Activated CD4-positive, alpha-beta T cell treated with anti-CD3 and anti-CD28 coated beads, Interleukin-2, amount 50 U/mL, for 4 hours (primary cell): ENCODE results near the gene BPHL.
"Not testable (repeated sequence)": the region's sequence is repeated elsewhere in the genome, so short reads cannot be mapped to it uniquely, and the experiment has no call there.

ENCODE experiments used
- DNase-seq, 2 experiments: peaks; one replicate each; pipeline ENCODE4 v3.0.0-alpha.2; 2020

Gene BPHL

DNA sequence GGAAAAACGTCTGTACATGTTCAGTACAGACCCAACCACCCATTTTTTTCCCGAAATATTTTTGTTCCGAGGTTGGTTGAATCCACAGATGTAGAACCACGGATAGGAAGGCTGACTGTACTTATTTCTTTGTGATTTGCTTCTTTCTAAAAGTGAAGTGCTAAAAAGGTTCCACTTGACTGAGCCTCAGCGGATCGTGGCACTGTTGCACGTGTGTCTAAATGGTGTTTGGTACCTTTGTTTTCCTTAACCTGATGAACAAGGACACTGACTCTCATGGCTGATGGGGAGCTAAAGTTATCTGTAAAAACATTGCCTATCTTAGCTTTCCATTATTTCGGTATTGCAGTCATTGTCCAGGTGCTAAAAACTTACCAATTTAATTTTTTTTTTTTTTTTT is 6.2 kb downstream of the BPHL start:
- no peak for DNase-seq

- DNase-seq, result no peak
Observed at GRCh38 chr6:3125815-3126214, 7.3 kb downstream of the BPHL start.

DNA sequence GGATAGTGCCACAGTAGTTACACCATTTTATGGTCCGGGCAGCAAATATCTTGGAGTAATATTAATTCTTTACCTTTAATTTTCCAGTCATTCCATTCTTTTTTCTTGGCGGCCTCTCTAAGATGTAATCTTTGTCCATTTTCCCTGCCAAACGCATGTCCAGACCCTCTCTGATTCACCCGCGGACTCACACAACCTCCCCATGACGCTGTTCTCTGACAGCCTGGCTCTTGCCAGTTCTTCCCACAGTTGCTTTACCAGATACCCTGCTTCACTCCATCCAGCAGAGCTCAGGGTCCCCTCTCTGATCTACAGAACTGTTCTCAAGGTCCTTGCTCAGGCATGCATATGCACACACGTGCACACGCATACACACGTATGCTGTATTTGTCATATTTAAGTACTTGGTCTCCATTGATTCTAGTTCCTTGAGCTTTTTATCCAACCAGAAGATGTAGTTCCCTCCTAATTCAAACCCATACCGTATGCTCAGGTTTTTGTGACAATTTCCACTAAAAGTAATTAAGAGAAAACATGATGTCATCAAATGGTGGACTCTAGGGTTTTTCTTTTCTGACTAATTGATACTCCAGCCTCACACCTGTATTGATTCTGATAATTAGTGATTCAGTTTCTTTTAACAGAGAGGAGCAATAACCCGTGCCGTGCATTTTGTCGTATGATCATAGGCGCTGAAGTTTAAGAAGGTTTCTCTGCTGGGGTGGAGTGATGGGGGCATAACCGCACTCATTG is 10.0 kb downstream of the BPHL start:
- no peak for DNase-seq

DNA sequence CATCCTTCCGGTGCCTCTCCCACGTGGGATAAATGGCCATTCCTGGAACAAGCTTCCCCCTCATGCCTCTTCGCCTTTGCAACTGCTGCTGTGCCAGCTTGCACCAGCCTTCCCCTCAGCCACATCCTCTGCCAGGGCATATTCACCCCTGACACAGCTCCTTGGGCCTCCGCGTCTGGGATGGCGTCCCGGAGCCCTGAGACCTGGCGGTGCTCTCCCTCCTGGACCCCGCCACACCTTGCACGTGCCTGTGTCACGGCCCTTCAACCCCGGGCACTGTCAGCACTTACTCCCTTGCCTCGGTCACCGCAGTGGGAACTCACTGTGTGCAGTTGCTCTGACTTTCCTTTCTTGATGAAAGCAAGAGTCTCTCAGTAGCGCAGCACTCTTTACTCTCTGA is 13.2 kb downstream of the BPHL start:
- no peak for DNase-seq

- no peak for DNase-seq
Observed at GRCh38 chr6:3133515-3133914, 15.0 kb downstream of the BPHL start.

DNA sequence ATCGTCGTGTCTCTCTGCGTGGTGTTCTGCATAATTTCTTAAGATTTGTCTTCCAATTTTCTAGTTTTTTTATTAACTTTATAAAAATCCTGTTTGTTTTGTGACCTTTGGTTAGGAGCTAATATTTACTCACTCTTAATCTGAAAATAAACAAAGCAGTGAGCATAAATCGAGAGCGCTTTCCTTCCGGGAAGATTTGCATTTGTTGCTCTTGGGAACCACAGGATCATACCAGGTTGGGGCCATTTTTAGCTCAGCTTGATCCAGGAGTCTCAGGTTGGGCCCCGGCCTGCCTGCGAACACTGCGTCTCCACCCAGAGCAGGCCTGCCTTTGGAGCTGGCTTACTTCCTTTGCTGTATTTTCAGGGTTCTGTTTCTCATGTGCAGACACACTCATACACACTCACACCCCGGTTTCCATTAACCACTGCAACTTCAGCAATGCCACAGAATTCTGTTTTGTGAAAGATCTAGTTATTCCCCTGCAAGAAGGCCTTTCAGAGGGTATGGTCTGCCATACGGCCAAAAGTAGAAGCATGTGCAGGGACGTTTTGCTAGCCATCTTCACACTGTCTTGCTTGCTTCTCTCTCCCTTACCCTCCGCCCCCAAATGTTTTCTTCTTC is 17.3 kb downstream of the BPHL start:
- DNase-seq, result no peak

DNA sequence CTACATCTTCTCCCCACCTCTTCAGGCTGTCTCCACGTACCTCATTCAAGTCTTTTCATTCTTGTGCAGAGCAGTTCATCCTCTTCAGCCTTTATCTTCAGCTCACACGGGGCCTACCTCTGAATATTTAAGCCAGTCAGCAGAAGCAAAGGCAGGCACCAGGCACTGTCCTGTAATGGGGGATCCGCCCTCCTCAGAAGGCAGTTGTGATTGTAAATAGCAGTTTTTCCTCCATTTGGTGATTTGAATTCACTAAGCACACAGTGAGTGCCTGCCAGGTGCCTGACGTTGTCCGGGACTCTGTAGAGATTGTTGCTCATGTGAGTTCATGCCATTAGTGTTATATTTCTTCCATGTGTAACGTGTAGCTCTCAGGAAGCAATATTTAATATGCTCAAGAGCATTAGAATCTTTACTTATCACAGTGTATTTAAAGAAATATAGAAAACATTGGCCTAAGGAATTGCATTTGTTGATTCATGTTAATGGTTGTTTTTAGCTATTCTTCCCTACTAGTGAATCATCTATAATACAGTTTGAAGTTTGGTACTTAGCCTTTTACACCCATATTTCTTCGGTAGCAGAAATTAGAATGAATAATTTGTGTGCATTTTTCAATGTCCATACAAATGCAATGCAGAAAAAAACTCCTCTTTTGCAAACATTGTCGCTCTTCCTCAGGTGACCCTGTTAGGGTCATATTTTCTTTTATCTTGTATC is 17.9 kb downstream of the BPHL start:
- DNase-seq, result no peak

DNA sequence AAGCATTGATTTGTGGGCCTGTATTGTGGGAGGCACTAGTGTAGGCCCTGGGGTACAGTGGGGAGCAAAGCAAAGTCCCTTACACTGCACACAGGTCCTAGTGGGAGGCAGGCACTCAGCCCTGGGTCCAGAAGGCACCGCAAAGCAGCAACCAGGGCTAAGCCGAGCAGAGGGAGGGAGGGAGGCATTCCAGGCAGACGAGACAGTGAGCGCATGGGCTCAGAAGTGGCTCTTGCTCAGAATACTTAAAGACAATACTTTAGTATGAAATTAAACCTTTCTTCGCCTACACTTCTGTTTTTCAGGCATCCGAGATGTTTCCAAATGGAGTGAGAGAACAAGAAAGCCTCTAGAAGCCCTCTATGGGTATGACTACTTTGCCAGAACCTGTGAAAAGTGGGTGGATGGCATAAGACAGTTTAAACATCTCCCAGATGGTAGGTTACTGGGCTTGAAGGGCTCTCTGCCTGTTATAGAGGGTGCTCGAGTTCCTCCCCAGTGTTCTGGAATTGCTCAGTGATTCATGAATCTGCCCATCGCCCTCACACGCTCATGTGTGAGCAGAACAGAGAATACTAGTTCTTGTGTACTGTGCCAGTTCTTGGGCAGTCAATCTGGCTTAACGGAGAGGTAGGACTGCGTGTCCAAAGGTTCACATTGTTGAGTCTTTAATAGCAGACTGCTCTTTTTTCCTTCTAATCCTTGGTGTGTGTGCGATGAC is 18.7 kb downstream of the BPHL start:
- DNase-seq, result no peak

GRCh38 chr6:3137873-3138272 is 19.4 kb downstream of the BPHL start:
- not testable (repeated sequence) for DNase-seq

GRCh38 chr6:3138341-3138740 is 19.8 kb downstream of the BPHL start:
- DNase-seq, result no peak

DNA sequence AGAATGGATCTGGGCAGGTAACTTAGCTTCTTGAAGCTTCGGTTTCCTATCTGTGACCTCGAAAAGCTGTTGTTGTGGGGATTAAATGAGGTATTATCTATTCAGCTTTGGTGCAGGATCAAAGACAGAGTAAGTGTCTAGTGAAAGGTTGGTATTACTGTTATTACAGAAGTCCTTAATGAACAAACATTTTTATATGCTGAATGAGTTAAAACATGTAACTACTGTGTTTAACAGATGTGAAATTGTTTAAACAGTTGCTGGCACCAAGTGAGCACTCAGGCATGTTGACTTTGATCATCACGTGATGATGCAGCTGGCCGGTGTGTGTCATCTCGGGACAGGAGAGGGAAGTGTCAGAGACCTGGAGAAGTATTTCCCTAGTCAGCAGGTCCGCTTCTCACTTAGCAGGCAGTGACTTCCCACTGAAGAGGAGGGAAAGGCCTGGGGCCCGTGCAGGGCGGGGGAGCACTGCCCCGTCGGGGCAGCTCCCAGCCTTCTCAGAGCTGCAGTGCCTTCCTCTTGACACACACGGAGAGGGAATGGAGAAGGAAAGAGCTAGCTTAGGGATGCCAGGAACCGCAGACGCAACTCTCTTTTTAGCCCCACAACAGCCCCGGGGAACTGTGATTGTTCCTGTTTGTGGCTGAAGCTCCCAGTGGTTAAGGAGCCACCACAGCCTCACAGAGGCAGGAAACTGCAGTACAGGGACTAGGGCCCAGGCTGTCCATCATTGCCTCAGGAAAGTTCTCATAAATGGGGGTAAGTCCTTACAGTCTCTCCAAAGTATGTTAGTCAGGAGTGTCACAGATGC is 20.8 kb downstream of the BPHL start:
- DNase-seq, result no peak

DNA sequence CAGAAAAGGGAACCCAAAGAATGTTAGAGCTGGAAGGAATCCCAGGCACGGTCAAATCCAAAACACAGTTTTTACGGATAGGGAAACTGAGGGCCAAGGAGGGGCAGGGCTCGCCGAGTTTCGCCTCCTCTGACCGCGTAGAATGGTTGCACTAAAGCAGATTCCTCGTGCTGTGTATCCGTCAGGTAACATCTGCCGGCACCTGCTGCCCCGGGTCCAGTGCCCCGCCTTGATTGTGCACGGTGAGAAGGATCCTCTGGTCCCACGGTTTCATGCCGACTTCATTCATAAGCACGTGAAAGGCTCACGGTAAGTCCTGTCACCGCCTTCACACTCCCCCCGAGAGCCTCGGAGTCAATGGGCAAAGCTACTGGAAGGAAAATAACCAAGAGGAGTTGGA is 21.7 kb downstream of the BPHL start:
- DNase-seq, result no peak

DNA sequence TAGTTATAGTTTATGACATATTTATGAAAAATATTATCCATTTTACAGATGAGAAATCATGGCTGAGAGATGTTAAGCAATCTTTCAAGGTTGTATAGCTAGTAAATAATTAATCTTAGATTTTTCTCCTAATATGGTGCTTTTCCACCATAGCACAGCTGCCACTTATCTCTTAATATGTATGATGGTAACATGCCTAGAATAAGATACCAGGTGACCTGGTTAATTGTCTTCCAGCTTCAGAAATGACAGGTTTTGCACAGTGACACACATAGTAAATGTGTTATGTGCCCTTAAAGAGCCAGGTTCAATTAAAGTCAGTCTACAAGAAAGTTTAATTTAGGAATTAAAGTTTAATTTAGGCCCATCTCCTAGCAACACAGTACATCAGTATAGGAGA is 24.0 kb downstream of the BPHL start:
- no peak for DNase-seq

GRCh38 chr6:3143158-3143557 is 24.6 kb downstream of the BPHL start:
- no peak for DNase-seq

DNA sequence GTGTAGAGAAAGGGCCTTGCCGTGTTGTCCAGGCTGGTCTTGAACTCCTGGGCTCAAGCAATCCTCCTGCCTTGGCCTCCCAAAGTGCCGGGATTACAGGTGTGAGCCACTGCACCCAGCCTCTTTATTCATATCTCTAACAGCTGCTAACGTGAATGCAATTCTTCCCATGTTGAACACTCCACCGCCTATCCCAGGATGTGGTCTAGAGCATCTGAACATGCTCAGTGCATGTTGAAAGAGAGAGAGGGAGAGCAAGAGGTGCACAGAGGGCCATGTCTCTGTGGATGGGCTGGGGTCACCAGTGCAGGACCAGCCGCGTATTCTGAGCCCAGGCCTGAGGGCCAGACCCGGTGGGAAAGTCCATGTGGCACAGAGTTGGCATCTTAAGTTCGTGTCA is 26.1 kb downstream of the BPHL start:
- no peak for DNase-seq

- DNase-seq, result no peak
Observed at GRCh38 chr6:3147914-3148757, 29.6 kb downstream of the BPHL start.

GRCh38 chr6:3151691-3152090 is 33.2 kb downstream of the BPHL start:
- no peak for DNase-seq

DNA sequence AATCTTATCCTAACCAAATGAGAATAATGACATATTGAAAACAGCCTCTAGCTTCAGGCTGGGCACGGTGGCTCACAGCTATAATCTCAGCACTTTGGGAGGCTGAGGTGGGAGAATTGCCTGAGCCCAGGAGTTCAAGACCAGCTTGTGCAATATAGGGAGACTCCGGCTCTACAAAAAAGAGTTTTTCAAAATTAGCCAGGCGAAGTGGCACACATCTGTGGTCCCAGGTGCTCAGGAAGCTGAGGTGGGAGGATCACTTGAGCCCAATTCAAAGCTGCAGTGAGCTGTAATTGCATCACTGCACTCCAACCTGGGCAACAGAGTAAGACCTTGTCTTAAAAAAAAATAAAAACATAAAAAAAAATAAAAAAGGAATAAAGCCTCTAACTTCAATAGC is 34.2 kb downstream of the BPHL start:
- no peak for DNase-seq

DNA sequence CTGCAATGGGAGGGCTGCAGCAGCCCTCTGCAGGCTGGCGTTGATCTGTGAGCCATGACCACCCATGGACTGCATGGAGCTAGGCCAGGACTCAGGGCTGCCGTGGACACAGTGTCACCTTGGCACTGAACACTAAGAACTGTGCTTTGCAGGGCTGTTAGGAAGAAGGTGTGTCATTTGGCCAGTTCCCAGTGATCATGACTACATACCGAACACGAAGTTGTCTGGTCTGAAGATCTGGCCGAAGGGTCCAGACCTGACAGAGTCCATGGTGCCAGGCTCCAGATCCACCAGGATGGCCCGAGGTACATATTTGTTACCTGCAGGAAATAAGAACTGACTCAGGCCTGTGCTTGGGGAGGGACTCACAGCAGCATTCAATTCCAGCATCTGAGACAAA is 36.9 kb downstream of the BPHL start:
- not testable (repeated sequence) for DNase-seq

- DNase-seq, result peak; percentile 5 to 11
Observed at GRCh38 chr6:3156184-3157130, 37.9 kb downstream of the BPHL start.
